ENCODE measurements around the gene GLRX5. TPM values are rescaled to one million over a fixed set of nuclear protein-coding genes. Genes with fewer than 3 reads are reported as not detected.

Gene GLRX5
- total RNA-seq, 4 donors from 2014 or later = 19.8 to 42.1 (median 33.7) TPM

DNA sequence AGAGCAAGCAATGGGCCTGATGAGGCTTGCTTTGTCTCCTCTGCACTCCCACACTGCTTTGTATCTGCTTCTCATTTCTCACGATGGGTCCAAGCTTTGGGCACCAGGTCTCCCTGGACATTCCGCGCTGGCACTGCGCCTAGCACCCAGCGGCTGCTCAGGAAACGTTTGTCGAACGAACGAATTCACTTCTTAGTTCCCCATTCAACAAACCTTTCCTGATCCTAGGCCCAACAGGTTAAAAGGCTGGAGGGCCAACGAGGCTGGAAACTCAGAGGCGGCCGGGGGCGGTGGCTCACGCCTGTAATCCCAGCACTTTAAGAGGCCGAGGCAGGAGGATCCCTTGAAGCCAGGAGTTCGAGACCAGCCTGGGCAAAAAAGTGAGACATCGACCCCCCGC is 1.0 kb upstream of the GLRX5 start:
- no peaks in the 10 kb centered on the region for H3K9me3 ChIP-seq
- H3K4me1 ChIP-seq = peaks cover 63% of the 10 kb centered on the region
- no peaks in the 10 kb centered on the region for H3K27me3 ChIP-seq
- no peak for DNase-seq (ENCODE audit: low spot score in 2 of 2)
- WGBS = 0% methylated on average over 18 of the region's 18 CpGs
- peak overlapping the region; percentile 84 for H3K4me3 ChIP-seq
- no peak for TF ChIP-seq POLR2AphosphoS5 (IDR thresholded peaks at IDR 0.05)
- no peak for TF ChIP-seq EP300 (IDR thresholded peaks at IDR 0.05)
- no peak for TF ChIP-seq POLR2A (IDR thresholded peaks at IDR 0.05)
- TF ChIP-seq, protein P1, sequence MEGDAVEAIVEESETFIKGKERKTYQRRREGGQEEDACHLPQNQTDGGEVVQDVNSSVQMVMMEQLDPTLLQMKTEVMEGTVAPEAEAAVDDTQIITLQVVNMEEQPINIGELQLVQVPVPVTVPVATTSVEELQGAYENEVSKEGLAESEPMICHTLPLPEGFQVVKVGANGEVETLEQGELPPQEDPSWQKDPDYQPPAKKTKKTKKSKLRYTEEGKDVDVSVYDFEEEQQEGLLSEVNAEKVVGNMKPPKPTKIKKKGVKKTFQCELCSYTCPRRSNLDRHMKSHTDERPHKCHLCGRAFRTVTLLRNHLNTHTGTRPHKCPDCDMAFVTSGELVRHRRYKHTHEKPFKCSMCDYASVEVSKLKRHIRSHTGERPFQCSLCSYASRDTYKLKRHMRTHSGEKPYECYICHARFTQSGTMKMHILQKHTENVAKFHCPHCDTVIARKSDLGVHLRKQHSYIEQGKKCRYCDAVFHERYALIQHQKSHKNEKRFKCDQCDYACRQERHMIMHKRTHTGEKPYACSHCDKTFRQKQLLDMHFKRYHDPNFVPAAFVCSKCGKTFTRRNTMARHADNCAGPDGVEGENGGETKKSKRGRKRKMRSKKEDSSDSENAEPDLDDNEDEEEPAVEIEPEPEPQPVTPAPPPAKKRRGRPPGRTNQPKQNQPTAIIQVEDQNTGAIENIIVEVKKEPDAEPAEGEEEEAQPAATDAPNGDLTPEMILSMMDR (IDR thresholded peaks at IDR 0.05) = no peak
- H3K27ac ChIP-seq = peak overlapping the region; percentile 93
- H3K36me3 ChIP-seq = no peaks in the 10 kb centered on the region

DNA sequence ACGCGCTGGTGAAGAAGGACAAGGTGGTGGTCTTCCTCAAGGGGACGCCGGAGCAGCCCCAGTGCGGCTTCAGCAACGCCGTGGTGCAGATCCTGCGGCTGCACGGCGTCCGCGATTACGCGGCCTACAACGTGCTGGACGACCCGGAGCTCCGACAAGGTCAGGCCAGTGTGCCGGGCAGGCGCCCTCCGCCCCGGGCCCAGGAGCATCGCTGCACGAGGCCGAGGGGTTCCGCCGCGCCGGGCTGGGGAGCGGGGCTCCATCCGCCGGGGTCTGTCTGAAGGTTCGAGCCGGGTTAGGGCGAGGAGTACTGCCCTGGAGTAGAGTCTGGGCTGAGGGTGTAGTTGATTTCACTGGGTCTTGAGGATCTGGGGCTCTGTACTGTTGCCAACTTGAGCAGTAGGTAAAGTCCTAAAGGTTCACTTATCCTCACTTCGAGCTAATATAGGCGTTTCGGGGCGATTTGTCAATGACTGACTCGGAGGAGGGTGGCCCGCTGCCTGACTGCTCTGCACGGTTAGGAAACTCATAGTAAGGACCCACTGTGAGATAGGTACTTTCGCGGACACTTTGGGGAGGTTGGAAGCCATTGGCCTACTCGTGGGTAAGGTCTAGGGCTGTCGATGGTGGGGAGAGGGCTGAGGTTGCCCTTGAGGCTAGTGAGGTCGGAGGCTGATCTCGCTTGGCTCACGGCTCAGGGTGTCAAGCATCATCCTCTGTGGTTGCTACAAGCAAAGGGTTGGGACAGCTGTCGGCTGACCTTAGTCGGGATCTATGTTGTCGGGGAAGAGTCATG is 574 bp downstream of the GLRX5 start:
- Histone ChIP-seq H3K36me3 (no peaks in the 10 kb centered on the region), H3K27me3 (no peaks in the 10 kb centered on the region), H3K4me1 (peaks cover 69% of the 10 kb centered on the region), H3K9me3 (no peaks in the 10 kb centered on the region), H3K4me3 (peak overlapping the region; percentile 84), H3K27ac (peak overlapping the region; percentile 58)
- WGBS = 0% methylated on average over 4 of the region's 52 CpGs
- TF ChIP-seq POLR2A (IDR thresholded peaks at IDR 0.05) = no peak
- TF ChIP-seq POLR2AphosphoS5 (IDR thresholded peaks at IDR 0.05) = no peak
- DNase-seq (ENCODE audit: low spot score in 2 of 2) = peak in 1 of 2 donors; percentile 73

GRCh38 chr14:95536036-95536593 is 1.3 kb downstream of the GLRX5 start:
- TF ChIP-seq EP300 (IDR thresholded peaks at IDR 0.05) (no peak), POLR2A (IDR thresholded peaks at IDR 0.05) (no peak), POLR2AphosphoS5 (IDR thresholded peaks at IDR 0.05) (no peak)
- TF ChIP-seq, protein P1 (IDR thresholded peaks at IDR 0.05) = no peak
- H3K4me1 ChIP-seq = peaks cover 63% of the 10 kb centered on the region
- no peak for DNase-seq (ENCODE audit: low spot score in 2 of 2)
- no peaks in the 10 kb centered on the region for H3K9me3 ChIP-seq
- peak overlapping the region; percentile 84 for H3K4me3 ChIP-seq
- WGBS = 37% methylated on average over 4 of the region's 4 CpGs
- H3K27me3 ChIP-seq = no peaks in the 10 kb centered on the region
- no peaks in the 10 kb centered on the region for H3K36me3 ChIP-seq
- no peak overlapping the region for H3K27ac ChIP-seq

- Histone ChIP-seq H3K4me1 (peaks cover 57% of the 10 kb centered on the region), H3K9me3 (no peaks in the 10 kb centered on the region), H3K27ac (no peak overlapping the region), H3K36me3 (no peaks in the 10 kb centered on the region), H3K27me3 (no peaks in the 10 kb centered on the region), H3K4me3 (peak overlapping the region; percentile 84)
- DNase-seq (ENCODE audit: low spot score in 2 of 2) = no peak
- WGBS = 76% methylated on average over 5 of the region's 5 CpGs
- TF ChIP-seq POLR2AphosphoS5 (IDR thresholded peaks at IDR 0.05) = no peak
- TF ChIP-seq, protein P1 (IDR thresholded peaks at IDR 0.05) = no peak
- TF ChIP-seq POLR2A (IDR thresholded peaks at IDR 0.05) = no peak
- TF ChIP-seq EP300 (IDR thresholded peaks at IDR 0.05) = no peak
Measured at GRCh38 chr14:95536671-95537070, 1.8 kb downstream of the GLRX5 start.

- H3K4me1 ChIP-seq = peaks cover 49% of the 10 kb centered on the region
Measured at GRCh38 chr14:95537298-95538089, 2.6 kb downstream of the GLRX5 start.

More at GRCh38 chr14:95537298-95538089, 2.6 kb downstream of the GLRX5 start:
- WGBS = 66% methylated on average over 9 of the region's 9 CpGs
- H3K27ac ChIP-seq = no peak overlapping the region
- TF ChIP-seq EP300 (IDR thresholded peaks at IDR 0.05) (no peak), POLR2A (IDR thresholded peaks at IDR 0.05) (no peak), POLR2AphosphoS5 (IDR thresholded peaks at IDR 0.05) (no peak)
- TF ChIP-seq, protein P1 (IDR thresholded peaks at IDR 0.05) = no peak
- H3K27me3 ChIP-seq = no peaks in the 10 kb centered on the region
- no peak for DNase-seq (ENCODE audit: low spot score in 2 of 2)
- no peaks in the 10 kb centered on the region for H3K36me3 ChIP-seq
- H3K9me3 ChIP-seq = no peaks in the 10 kb centered on the region
- H3K4me3 ChIP-seq = no peak overlapping the region
